Choroid plexus epithelial cell (primary cell): ENCODE results near the gene S100A3.

Source experiments
- DNase-seq: peaks from one replicate; pipeline ENCODE4 v3.0.0-alpha.2; 2010; ENCODE audit warnings: low read depth
- H3K4me3 ChIP-seq: 2 replicates; pipeline ENCODE4 v1.5.1; 2011; ENCODE audit warnings: low read depth, mild to moderate bottlenecking, control low read depth, low read length, moderate library complexity
- TF ChIP-seq, protein P1 (sequence below): conservative IDR thresholded peaks from 2 replicates; pipeline ENCODE4 v1.5.1; 2011; ENCODE audit warnings: low read depth, mild to moderate bottlenecking, control low read depth, inconsistent platforms, low read length, moderate library complexity

The S100A3 gene

GRCh38 chr1:153553096-153553495 lies 4.0 kb upstream of the S100A3 start:
- no peak overlapping the region for H3K4me3 ChIP-seq
- no peak for DNase-seq
- TF ChIP-seq, protein P1, sequence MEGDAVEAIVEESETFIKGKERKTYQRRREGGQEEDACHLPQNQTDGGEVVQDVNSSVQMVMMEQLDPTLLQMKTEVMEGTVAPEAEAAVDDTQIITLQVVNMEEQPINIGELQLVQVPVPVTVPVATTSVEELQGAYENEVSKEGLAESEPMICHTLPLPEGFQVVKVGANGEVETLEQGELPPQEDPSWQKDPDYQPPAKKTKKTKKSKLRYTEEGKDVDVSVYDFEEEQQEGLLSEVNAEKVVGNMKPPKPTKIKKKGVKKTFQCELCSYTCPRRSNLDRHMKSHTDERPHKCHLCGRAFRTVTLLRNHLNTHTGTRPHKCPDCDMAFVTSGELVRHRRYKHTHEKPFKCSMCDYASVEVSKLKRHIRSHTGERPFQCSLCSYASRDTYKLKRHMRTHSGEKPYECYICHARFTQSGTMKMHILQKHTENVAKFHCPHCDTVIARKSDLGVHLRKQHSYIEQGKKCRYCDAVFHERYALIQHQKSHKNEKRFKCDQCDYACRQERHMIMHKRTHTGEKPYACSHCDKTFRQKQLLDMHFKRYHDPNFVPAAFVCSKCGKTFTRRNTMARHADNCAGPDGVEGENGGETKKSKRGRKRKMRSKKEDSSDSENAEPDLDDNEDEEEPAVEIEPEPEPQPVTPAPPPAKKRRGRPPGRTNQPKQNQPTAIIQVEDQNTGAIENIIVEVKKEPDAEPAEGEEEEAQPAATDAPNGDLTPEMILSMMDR = no peak

DNA sequence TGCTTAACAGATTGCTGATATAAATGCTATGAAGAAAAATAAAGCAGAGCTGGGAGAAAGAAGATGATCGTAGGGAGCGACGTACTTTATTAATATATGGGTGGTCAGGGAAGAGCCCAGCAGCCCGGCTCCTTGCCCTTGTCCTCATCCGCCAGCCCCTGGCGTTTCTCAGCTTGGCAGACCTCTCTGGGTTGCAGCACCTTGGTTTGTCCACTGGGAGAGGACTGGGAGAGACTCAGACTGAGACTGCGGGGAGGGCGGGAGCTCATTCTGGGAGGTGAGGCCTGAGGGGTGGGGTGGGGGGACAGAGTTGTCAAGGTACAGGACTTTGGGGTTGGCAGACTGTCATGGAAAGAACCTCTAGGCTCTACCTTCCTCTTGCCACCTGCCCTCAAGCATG lies 3.3 kb upstream of the S100A3 start:
- TF ChIP-seq, protein P1 = no peak
- DNase-seq = no peak
- no peak overlapping the region for H3K4me3 ChIP-seq

GRCh38 chr1:153550827-153551500 lies 1.9 kb upstream of the S100A3 start:
- TF ChIP-seq, protein P1 = no peak
- H3K4me3 ChIP-seq = no peak overlapping the region
- no peak for DNase-seq

- DNase-seq = no peak
- no peak overlapping the region for H3K4me3 ChIP-seq
- TF ChIP-seq, protein P1 = no peak
These were observed 1.3 kb upstream of the S100A3 start for GRCh38 chr1:153550398-153550758.

DNA sequence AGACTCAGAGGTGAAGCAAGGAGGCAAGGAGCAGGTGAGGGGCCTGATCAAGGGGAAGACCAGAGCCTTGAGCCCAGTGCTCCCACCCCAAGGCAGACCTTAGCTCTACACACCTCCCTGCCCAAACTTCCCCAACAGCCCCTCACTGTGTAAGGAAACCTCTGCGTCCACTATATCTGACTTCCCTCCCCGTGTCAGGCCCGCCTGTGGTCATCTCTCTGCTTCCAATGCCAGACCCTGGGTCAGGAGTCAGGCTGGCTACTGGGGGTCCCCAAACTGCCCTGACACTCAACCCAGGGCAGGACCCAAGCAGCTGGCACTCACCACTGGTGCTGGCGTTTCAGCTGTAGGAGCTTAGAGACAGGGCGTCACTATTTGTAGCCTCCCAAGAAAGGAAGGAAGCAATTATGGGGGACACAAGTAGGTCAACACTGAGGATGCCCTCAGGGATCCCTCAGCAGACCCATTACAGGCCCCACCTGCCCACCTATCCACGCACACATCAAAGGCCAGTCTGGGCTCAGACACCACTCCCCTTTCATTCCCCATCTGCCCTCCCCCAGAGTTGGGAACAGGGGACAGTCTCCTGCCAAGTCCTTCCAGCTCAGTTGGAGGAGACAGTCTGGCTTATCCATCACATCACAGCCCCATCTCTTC lies 811 bp upstream of the S100A3 start:
- H3K4me3 ChIP-seq = no peak overlapping the region
- no peak for DNase-seq
- TF ChIP-seq, protein P1 = no peak

GRCh38 chr1:153547560-153548551 lies 1.2 kb downstream of the S100A3 start:
- TF ChIP-seq, protein P1 = no peak
- no peak overlapping the region for H3K4me3 ChIP-seq
- no peak for DNase-seq
